ENCODE measurements around the gene USP5. TPM values are rescaled to one million over a fixed set of nuclear protein-coding genes. Genes with fewer than 3 reads are reported as not detected.

USP5 gene
- polyA plus RNA-seq, 2 of the 4 experiments (the other 2 are of a cell fraction): 58.6 to 78.2 TPM

DNA sequence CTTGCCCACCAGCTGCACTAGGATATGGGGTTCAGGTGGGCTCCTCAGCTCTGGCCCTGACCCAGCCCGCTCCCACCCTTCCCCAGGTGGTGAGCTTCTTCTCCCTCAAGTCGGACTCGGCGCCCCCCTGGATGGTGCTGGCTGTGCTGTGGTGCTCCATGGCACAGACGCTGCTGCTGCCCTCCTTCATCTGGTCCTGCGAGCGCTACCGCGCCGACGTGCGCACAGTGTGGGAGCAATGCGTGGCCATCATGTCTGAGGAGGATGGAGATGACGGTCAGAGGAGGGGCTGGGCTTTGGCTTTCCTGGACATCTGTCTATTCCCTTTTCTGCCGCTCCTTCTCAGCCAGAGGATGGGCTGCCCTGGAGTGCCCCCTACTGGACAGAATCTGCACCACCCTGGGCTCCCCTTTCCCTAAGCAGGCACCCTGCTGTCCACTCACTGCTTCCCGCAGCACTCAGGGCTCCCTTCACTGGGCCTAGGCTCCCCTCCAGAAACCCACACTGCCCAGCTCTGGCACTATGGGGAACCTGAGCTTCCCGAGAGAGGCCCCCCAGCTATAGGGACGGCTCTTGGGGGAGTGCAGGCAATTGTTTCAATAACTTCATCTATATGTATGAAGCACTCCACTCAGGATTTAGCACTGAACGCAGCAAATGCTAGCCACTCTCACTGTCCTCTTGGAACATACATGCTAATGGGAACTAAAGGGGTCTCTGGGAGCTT lies 26.4 kb upstream of the USP5 start (continued):
- TF ChIP-seq, protein P1, sequence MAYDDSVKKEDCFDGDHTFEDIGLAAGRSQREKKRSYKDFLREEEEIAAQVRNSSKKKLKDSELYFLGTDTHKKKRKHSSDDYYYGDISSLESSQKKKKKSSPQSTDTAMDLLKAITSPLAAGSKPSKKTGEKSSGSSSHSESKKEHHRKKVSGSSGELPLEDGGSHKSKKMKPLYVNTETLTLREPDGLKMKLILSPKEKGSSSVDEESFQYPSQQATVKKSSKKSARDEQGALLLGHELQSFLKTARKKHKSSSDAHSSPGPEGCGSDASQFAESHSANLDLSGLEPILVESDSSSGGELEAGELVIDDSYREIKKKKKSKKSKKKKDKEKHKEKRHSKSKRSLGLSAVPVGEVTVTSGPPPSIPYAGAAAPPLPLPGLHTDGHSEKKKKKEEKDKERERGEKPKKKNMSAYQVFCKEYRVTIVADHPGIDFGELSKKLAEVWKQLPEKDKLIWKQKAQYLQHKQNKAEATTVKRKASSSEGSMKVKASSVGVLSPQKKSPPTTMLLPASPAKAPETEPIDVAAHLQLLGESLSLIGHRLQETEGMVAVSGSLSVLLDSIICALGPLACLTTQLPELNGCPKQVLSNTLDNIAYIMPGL (CRISPR knock-in tag; IDR thresholded peaks at IDR 0.05; ENCODE audit: borderline replicate concordance): no peak
- no peak for TF ChIP-seq HEYL (CRISPR knock-in tag; IDR thresholded peaks at IDR 0.05)
- no peak for TF ChIP-seq HOXA7 (CRISPR knock-in tag; IDR thresholded peaks at IDR 0.05)
- no peak for TF ChIP-seq KDM5A (IDR thresholded peaks at IDR 0.05)
- TF ChIP-seq, protein P2, sequence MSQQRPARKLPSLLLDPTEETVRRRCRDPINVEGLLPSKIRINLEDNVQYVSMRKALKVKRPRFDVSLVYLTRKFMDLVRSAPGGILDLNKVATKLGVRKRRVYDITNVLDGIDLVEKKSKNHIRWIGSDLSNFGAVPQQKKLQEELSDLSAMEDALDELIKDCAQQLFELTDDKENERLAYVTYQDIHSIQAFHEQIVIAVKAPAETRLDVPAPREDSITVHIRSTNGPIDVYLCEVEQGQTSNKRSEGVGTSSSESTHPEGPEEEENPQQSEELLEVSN (IDR thresholded peaks at IDR 0.05; ENCODE audit: borderline replicate concordance, low read depth): no peak
- TF ChIP-seq RCOR1 (IDR thresholded peaks at IDR 0.05; ENCODE audit: low read depth, low read length): no peak

DNA sequence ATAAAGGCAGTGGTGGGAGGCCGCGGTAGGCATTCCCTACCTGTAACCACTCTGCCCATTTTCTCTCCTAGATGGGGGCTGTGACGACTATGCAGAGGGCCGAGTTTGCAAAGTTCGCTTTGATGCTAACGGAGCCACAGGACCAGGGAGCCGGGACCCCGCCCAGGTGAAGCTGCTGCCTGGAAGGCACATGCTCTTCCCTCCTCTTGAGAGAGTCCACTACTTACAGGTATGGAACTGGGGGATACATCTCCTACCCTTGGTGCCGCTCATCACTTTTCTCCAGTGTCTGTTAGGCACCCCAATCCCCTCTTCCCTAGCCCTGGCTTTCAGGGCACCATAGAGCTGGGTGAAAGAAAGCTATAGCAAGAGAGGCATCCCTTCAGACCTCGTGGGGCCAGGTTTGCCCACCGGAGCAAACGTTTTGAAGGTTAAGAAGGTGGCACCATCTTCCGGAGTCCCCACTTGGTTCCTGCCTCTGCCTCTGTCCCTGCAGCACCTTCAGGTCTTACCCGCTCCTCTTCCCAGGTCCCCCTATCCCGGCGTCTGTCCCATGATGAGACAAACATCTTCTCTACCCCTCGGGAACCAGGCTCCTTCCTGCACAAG lies 25.7 kb upstream of the USP5 start:
- FAIRE-seq (no peak), ATAC-seq (no peak), DNase-seq (ENCODE audit: low read depth in 1 of 2, low spot score in 1 of 2) (no peak)
- no peak overlapping the region for H3K4me2 ChIP-seq
- ChIA-PET CTCF (interaction anchor here (0.6 to 29.8 kb wide), 44 partner anchors 9 to 388 kb away, joined by 3 to 306 read pairs (median 5); partner anchors contain the start of genes CD4, CDCA3, COPS7A and GNB3), POLR2A (interaction anchor here (1.1 kb wide), 1 partner anchor 61 kb away, joined by 3 read pairs; the partner anchor contains the start of gene PTMS)
- no peak overlapping the region for H3K27ac ChIP-seq
- WGBS (ENCODE audit: missing lambda C conversion rate): 65% methylated on average over 17 of the region's 17 CpGs
- no peaks in the 10 kb centered on the region for H3K9me3 ChIP-seq
- peaks cover 27% of the 10 kb centered on the region for H3K4me1 ChIP-seq
- H3K4me3 ChIP-seq: no peak overlapping the region
- TF ChIP-seq EHMT2 (IDR thresholded peaks at IDR 0.05; ENCODE audit: low read depth): no peak
- no peak for TF ChIP-seq POLR2A (IDR thresholded peaks at IDR 0.05; ENCODE audit: low read length)
- no peak for TF ChIP-seq POLR2AphosphoS2 (conservative IDR thresholded peaks at IDR 0.05; ENCODE audit: low read length)
- TF ChIP-seq MAZ (IDR thresholded peaks at IDR 0.05; ENCODE audit: borderline replicate concordance, low read depth, low read length): no peak
- TF ChIP-seq, protein P3, sequence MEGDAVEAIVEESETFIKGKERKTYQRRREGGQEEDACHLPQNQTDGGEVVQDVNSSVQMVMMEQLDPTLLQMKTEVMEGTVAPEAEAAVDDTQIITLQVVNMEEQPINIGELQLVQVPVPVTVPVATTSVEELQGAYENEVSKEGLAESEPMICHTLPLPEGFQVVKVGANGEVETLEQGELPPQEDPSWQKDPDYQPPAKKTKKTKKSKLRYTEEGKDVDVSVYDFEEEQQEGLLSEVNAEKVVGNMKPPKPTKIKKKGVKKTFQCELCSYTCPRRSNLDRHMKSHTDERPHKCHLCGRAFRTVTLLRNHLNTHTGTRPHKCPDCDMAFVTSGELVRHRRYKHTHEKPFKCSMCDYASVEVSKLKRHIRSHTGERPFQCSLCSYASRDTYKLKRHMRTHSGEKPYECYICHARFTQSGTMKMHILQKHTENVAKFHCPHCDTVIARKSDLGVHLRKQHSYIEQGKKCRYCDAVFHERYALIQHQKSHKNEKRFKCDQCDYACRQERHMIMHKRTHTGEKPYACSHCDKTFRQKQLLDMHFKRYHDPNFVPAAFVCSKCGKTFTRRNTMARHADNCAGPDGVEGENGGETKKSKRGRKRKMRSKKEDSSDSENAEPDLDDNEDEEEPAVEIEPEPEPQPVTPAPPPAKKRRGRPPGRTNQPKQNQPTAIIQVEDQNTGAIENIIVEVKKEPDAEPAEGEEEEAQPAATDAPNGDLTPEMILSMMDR (IDR thresholded peaks at IDR 0.05): no peak
- no peak for TF ChIP-seq JUNB (IDR thresholded peaks at IDR 0.05)
- TF ChIP-seq RNF2 (IDR thresholded peaks at IDR 0.05; ENCODE audit: borderline replicate concordance, low read depth): no peak
- no peak for TF ChIP-seq BHLHE40 (IDR thresholded peaks at IDR 0.05; ENCODE audit: low read depth, low read length)
- TF ChIP-seq, protein P4, sequence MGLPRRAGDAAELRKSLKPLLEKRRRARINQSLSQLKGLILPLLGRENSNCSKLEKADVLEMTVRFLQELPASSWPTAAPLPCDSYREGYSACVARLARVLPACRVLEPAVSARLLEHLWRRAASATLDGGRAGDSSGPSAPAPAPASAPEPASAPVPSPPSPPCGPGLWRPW (IDR thresholded peaks at IDR 0.05): no peak
- TF ChIP-seq, protein P5, sequence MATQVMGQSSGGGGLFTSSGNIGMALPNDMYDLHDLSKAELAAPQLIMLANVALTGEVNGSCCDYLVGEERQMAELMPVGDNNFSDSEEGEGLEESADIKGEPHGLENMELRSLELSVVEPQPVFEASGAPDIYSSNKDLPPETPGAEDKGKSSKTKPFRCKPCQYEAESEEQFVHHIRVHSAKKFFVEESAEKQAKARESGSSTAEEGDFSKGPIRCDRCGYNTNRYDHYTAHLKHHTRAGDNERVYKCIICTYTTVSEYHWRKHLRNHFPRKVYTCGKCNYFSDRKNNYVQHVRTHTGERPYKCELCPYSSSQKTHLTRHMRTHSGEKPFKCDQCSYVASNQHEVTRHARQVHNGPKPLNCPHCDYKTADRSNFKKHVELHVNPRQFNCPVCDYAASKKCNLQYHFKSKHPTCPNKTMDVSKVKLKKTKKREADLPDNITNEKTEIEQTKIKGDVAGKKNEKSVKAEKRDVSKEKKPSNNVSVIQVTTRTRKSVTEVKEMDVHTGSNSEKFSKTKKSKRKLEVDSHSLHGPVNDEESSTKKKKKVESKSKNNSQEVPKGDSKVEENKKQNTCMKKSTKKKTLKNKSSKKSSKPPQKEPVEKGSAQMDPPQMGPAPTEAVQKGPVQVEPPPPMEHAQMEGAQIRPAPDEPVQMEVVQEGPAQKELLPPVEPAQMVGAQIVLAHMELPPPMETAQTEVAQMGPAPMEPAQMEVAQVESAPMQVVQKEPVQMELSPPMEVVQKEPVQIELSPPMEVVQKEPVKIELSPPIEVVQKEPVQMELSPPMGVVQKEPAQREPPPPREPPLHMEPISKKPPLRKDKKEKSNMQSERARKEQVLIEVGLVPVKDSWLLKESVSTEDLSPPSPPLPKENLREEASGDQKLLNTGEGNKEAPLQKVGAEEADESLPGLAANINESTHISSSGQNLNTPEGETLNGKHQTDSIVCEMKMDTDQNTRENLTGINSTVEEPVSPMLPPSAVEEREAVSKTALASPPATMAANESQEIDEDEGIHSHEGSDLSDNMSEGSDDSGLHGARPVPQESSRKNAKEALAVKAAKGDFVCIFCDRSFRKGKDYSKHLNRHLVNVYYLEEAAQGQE (IDR thresholded peaks at IDR 0.05): no peak
- TF ChIP-seq, protein P6, sequence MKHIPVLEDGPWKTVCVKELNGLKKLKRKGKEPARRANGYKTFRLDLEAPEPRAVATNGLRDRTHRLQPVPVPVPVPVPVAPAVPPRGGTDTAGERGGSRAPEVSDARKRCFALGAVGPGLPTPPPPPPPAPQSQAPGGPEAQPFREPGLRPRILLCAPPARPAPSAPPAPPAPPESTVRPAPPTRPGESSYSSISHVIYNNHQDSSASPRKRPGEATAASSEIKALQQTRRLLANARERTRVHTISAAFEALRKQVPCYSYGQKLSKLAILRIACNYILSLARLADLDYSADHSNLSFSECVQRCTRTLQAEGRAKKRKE (CRISPR knock-in tag; IDR thresholded peaks at IDR 0.05; ENCODE audit: low read depth): no peak
- TF ChIP-seq NFE2L2 (conservative IDR thresholded peaks at IDR 0.05; ENCODE audit: low read length): no peak

All from A549 (cell line).